GM23338 (cell line): ENCODE results near the gene NSD2. TPM values are rescaled to one million over a fixed set of nuclear protein-coding genes. Genes with fewer than 3 reads are reported as not detected.

Source experiments
- ATAC-seq: fragments of 200-7000 bp; cut with Tn5 transposase; 3 replicates; pipeline ENCODE4 v1.9.1; 2020
- DNase-seq: peaks from one replicate; pipeline ENCODE4 v3.0.0-alpha.2; 2015; ENCODE audit warnings: low spot score
- H2AFZ ChIP-seq: fragments of 200-600 bp; sonication (generic); 2 replicates; pipeline ENCODE4 v1.8.0; 2016; ENCODE audit warnings: antibody characterized with exemption, mild to moderate bottlenecking, moderate library complexity
- H3F3A ChIP-seq: fragments of 200-600 bp; sonication (generic); replicated peaks from 2 replicates; pipeline ENCODE4 v1.8.0; 2017; ENCODE audit warnings: antibody characterized with exemption, mixed run types, low read depth
- H3K27ac ChIP-seq: fragments of 200-600 bp; sonication (generic); 2 replicates; pipeline ENCODE4 v1.6.1; 2016; ENCODE audit warnings: low read depth
- H3K27me3 ChIP-seq: fragments of 200-600 bp; sonication (generic); 2 replicates; pipeline ENCODE4 v1.8.0; 2016; ENCODE audit warnings: mild to moderate bottlenecking, mixed run types, moderate library complexity; ENCODE audit not compliant: insufficient read depth
- H3K36me3 ChIP-seq: fragments of 200-600 bp; sonication (generic); 2 replicates; pipeline ENCODE4 v1.8.0; 2016; ENCODE audit warnings: mild to moderate bottlenecking; ENCODE audit not compliant: insufficient read depth
- H3K4me1 ChIP-seq: fragments of 200-600 bp; sonication (generic); 2 replicates; pipeline ENCODE4 v1.8.0; 2016; ENCODE audit warnings: mild to moderate bottlenecking, moderate library complexity; ENCODE audit not compliant: insufficient read depth
- H3K4me2 ChIP-seq: fragments of 200-600 bp; sonication (generic); 2 replicates; pipeline ENCODE4 v1.7.1; 2017; ENCODE audit warnings: mixed run types
- H3K4me3 ChIP-seq: fragments of 200-600 bp; sonication (generic); 2 replicates; pipeline ENCODE4 v1.6.1; 2016; ENCODE audit warnings: mixed run types
- H3K79me2 ChIP-seq: fragments of 200-600 bp; sonication (generic); replicated peaks from 2 replicates; pipeline ENCODE4 v1.8.0; 2017; ENCODE audit warnings: mild to moderate bottlenecking; ENCODE audit not compliant: insufficient read depth
- H3K9me2 ChIP-seq: fragments of 200-600 bp; sonication (generic); 2 replicates; pipeline ENCODE4 v1.8.0; 2017; ENCODE audit not compliant: insufficient read depth
- H4K20me1 ChIP-seq: fragments of 200-600 bp; sonication (generic); replicated peaks from 2 replicates; pipeline ENCODE4 v1.8.0; 2017; ENCODE audit warnings: mild to moderate bottlenecking; ENCODE audit not compliant: insufficient read depth
- H3K27ac Mint-ChIP-seq: 2 replicates; pipeline ENCODE4 v1.8.0; 2020; ENCODE audit warnings: inconsistent platforms, mild to moderate bottlenecking, moderate library complexity, mixed read lengths
- H3K27me3 Mint-ChIP-seq: 3 replicates; pipeline ENCODE4 v1.8.0; 2022; ENCODE audit warnings: low read depth, mild to moderate bottlenecking, moderate library complexity, mixed read lengths, inconsistent platforms; ENCODE audit not compliant: insufficient read depth, poor library complexity
- H3K36me3 Mint-ChIP-seq: 3 replicates; pipeline ENCODE4 v1.8.0; 2021; ENCODE audit warnings: low read depth, mild to moderate bottlenecking, inconsistent platforms, moderate library complexity, mixed read lengths
- H3K4me1 Mint-ChIP-seq: 3 replicates; pipeline ENCODE4 v1.8.0; 2020; ENCODE audit warnings: mild to moderate bottlenecking, inconsistent platforms, mixed read lengths
- H3K4me3 Mint-ChIP-seq: 3 replicates; pipeline ENCODE4 v1.8.0; 2021; ENCODE audit warnings: moderate library complexity, mild to moderate bottlenecking, inconsistent platforms, mixed read lengths
- H3K9me3 Mint-ChIP-seq: 3 replicates; pipeline ENCODE4 v1.8.0; 2020; ENCODE audit warnings: moderate library complexity, mild to moderate bottlenecking, inconsistent platforms, mixed read lengths
- CREB1 ChIP-seq: fragments of 250-450 bp; sonication (Bioruptor Pico); IDR thresholded peaks from 2 replicates; pipeline ENCODE4 v1.5.0; 2020; ENCODE audit warnings: low read depth, mild to moderate bottlenecking, moderate library complexity
- EZH2 ChIP-seq: fragments of 200-600 bp; sonication (generic); IDR thresholded peaks from one replicate; pipeline ENCODE4 v1.8.0; 2017; ENCODE audit warnings: antibody characterized with exemption, mild to moderate bottlenecking, low read depth; ENCODE audit not compliant: unreplicated experiment
- EZH2phosphoT487 ChIP-seq: fragments of 200-600 bp; sonication (generic); IDR thresholded peaks from one replicate; pipeline ENCODE4 v1.8.1; 2018; ENCODE audit warnings: antibody characterized with exemption; ENCODE audit not compliant: unreplicated experiment
- JUNB ChIP-seq: IDR thresholded peaks from one replicate; pipeline ENCODE4 v1.6.1; 2016; ENCODE audit warnings: antibody characterized with exemption; ENCODE audit not compliant: unreplicated experiment
- NANOG ChIP-seq: IDR thresholded peaks from 2 replicates; pipeline ENCODE4 v1.6.1; 2016; ENCODE audit warnings: antibody characterized with exemption, borderline replicate concordance
- POLR2AphosphoS5 ChIP-seq: IDR thresholded peaks from 2 replicates; pipeline ENCODE4 v1.6.1; 2016; ENCODE audit warnings: antibody characterized with exemption, low read depth
- STAT1 ChIP-seq: IDR thresholded peaks from one replicate; pipeline ENCODE4 v1.6.1; 2016; ENCODE audit warnings: antibody characterized with exemption; ENCODE audit not compliant: unreplicated experiment
- ZNF114 ChIP-seq: fragments of 250-450 bp; sonication (Bioruptor Pico); IDR thresholded peaks from 2 replicates; pipeline ENCODE4 v1.5.0; 2020; ENCODE audit warnings: mild to moderate bottlenecking, moderate library complexity
- ZNF331 ChIP-seq: fragments of 250-450 bp; sonication (Bioruptor Pico); IDR thresholded peaks from 2 replicates; pipeline ENCODE4 v1.5.0; 2020; ENCODE audit warnings: low read depth, mild to moderate bottlenecking, moderate library complexity
- polyA plus RNA-seq: library from polyadenylated mRNA; unstranded; fragments of >200 nt; fragmentation: Nextera tagmentation; extraction: Ambion mirVana; gene quantifications from 2 replicates; pipeline ENCODE4 v1.2.1, GENCODE V29; 2016
- total RNA-seq: library from RNA; depleted of rRNA; stranded (reverse); fragments of >200 nt; shearing (Covaris generic); gene quantifications from 2 replicates; pipeline ENCODE4 v1.2.3, GENCODE V29; 2014
- TF ChIP-seq, protein P1 (sequence below), 2 experiments: fragments of 200-600 bp in 1 of 2; sonication (generic) in 1 of 2; conservative IDR thresholded peaks; 2 replicates each; pipeline versions ENCODE4 v1.5.1 to v1.6.1; 2016 to 2017; ENCODE audit warnings: antibody characterized with exemption in 2 of 2, low read depth in 2 of 2, mild to moderate bottlenecking in 2 of 2, moderate library complexity in 1 of 2
- TF ChIP-seq, protein P2 (sequence below): IDR thresholded peaks from 2 replicates; pipeline ENCODE4 v1.6.1; 2016; ENCODE audit warnings: antibody characterized with exemption
- TF ChIP-seq, protein P3 (sequence below): IDR thresholded peaks from one replicate; pipeline ENCODE4 v1.6.1; 2018; ENCODE audit warnings: antibody characterized with exemption; ENCODE audit not compliant: unreplicated experiment
- TF ChIP-seq, protein P4 (sequence below): fragments of 250-450 bp; sonication (Bioruptor Pico); IDR thresholded peaks from 2 replicates; pipeline ENCODE4 v1.5.0; 2020; ENCODE audit warnings: mild to moderate bottlenecking, moderate library complexity

NSD2 gene
- total and polyA plus RNA-seq, 2 experiments from 2014 or later = 33.5 to 84.4 TPM

DNA sequence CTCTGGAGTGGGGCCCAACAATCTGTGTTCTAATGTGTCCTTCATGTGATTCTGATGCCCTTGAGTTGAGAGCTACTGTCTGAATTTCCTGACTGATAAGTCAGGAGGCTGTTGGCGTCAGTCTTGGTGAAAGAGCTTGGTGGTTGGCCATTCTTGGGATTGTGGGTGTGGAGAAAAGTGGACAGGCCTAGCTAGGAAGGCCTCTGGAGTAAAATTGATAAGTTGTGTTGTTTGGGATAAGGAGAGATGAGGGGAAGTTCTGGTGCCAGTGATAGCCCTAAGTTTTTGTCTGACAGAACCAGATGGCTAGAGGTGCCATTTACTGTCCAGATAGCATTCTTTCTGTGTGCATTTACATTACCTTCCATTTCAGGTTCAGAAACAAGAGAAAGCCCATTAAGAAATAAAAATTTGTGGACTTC, 11.7 kb downstream of the NSD2 start:
- H4K20me1 ChIP-seq = peaks cover 67% of the 10 kb centered on the region
- ATAC-seq (no peak), DNase-seq (no peak)
- no peak overlapping the region for H3K4me3 Mint-ChIP-seq
- H3K4me1 Mint-ChIP-seq = peaks cover 14% of the 10 kb centered on the region
- H3K4me1 ChIP-seq = no peaks in the 10 kb centered on the region
- peaks cover 2% of the 10 kb centered on the region; the same call in 2 of the 3 replicates for H3K36me3 Mint-ChIP-seq
- H3K79me2 ChIP-seq = peaks cover 99% of the 10 kb centered on the region
- H3F3A ChIP-seq = no peaks in the 10 kb centered on the region
- no peaks in the 10 kb centered on the region for H3K9me2 ChIP-seq
- no peak overlapping the region for H3K27ac Mint-ChIP-seq
- H3K27ac ChIP-seq = no peak overlapping the region
- H3K27me3 ChIP-seq = no peaks in the 10 kb centered on the region
- H2AFZ ChIP-seq = no peak overlapping the region
- no peak overlapping the region for H3K4me3 ChIP-seq
- no peak overlapping the region for H3K4me2 ChIP-seq
- no peak for TF ChIP-seq EZH2phosphoT487
- no peak for TF ChIP-seq POLR2AphosphoS5
- no peak for TF ChIP-seq ZNF114 (CRISPR knock-in tag)
- TF ChIP-seq CREB1 (CRISPR knock-in tag) = no peak
- TF ChIP-seq, protein P1, sequence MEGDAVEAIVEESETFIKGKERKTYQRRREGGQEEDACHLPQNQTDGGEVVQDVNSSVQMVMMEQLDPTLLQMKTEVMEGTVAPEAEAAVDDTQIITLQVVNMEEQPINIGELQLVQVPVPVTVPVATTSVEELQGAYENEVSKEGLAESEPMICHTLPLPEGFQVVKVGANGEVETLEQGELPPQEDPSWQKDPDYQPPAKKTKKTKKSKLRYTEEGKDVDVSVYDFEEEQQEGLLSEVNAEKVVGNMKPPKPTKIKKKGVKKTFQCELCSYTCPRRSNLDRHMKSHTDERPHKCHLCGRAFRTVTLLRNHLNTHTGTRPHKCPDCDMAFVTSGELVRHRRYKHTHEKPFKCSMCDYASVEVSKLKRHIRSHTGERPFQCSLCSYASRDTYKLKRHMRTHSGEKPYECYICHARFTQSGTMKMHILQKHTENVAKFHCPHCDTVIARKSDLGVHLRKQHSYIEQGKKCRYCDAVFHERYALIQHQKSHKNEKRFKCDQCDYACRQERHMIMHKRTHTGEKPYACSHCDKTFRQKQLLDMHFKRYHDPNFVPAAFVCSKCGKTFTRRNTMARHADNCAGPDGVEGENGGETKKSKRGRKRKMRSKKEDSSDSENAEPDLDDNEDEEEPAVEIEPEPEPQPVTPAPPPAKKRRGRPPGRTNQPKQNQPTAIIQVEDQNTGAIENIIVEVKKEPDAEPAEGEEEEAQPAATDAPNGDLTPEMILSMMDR (conservative IDR thresholded peaks at IDR 0.05; ENCODE audit: low read depth in 2 of 2) = no peak
- no peak for TF ChIP-seq ZNF331 (CRISPR knock-in tag)
- no peak for TF ChIP-seq NANOG
- no peak for TF ChIP-seq JUNB
- TF ChIP-seq, protein P2, sequence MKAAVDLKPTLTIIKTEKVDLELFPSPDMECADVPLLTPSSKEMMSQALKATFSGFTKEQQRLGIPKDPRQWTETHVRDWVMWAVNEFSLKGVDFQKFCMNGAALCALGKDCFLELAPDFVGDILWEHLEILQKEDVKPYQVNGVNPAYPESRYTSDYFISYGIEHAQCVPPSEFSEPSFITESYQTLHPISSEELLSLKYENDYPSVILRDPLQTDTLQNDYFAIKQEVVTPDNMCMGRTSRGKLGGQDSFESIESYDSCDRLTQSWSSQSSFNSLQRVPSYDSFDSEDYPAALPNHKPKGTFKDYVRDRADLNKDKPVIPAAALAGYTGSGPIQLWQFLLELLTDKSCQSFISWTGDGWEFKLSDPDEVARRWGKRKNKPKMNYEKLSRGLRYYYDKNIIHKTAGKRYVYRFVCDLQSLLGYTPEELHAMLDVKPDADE = no peak
- TF ChIP-seq EZH2 = no peak
- TF ChIP-seq, protein P3, sequence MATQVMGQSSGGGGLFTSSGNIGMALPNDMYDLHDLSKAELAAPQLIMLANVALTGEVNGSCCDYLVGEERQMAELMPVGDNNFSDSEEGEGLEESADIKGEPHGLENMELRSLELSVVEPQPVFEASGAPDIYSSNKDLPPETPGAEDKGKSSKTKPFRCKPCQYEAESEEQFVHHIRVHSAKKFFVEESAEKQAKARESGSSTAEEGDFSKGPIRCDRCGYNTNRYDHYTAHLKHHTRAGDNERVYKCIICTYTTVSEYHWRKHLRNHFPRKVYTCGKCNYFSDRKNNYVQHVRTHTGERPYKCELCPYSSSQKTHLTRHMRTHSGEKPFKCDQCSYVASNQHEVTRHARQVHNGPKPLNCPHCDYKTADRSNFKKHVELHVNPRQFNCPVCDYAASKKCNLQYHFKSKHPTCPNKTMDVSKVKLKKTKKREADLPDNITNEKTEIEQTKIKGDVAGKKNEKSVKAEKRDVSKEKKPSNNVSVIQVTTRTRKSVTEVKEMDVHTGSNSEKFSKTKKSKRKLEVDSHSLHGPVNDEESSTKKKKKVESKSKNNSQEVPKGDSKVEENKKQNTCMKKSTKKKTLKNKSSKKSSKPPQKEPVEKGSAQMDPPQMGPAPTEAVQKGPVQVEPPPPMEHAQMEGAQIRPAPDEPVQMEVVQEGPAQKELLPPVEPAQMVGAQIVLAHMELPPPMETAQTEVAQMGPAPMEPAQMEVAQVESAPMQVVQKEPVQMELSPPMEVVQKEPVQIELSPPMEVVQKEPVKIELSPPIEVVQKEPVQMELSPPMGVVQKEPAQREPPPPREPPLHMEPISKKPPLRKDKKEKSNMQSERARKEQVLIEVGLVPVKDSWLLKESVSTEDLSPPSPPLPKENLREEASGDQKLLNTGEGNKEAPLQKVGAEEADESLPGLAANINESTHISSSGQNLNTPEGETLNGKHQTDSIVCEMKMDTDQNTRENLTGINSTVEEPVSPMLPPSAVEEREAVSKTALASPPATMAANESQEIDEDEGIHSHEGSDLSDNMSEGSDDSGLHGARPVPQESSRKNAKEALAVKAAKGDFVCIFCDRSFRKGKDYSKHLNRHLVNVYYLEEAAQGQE = no peak
- TF ChIP-seq STAT1 = no peak
- TF ChIP-seq, protein P4, sequence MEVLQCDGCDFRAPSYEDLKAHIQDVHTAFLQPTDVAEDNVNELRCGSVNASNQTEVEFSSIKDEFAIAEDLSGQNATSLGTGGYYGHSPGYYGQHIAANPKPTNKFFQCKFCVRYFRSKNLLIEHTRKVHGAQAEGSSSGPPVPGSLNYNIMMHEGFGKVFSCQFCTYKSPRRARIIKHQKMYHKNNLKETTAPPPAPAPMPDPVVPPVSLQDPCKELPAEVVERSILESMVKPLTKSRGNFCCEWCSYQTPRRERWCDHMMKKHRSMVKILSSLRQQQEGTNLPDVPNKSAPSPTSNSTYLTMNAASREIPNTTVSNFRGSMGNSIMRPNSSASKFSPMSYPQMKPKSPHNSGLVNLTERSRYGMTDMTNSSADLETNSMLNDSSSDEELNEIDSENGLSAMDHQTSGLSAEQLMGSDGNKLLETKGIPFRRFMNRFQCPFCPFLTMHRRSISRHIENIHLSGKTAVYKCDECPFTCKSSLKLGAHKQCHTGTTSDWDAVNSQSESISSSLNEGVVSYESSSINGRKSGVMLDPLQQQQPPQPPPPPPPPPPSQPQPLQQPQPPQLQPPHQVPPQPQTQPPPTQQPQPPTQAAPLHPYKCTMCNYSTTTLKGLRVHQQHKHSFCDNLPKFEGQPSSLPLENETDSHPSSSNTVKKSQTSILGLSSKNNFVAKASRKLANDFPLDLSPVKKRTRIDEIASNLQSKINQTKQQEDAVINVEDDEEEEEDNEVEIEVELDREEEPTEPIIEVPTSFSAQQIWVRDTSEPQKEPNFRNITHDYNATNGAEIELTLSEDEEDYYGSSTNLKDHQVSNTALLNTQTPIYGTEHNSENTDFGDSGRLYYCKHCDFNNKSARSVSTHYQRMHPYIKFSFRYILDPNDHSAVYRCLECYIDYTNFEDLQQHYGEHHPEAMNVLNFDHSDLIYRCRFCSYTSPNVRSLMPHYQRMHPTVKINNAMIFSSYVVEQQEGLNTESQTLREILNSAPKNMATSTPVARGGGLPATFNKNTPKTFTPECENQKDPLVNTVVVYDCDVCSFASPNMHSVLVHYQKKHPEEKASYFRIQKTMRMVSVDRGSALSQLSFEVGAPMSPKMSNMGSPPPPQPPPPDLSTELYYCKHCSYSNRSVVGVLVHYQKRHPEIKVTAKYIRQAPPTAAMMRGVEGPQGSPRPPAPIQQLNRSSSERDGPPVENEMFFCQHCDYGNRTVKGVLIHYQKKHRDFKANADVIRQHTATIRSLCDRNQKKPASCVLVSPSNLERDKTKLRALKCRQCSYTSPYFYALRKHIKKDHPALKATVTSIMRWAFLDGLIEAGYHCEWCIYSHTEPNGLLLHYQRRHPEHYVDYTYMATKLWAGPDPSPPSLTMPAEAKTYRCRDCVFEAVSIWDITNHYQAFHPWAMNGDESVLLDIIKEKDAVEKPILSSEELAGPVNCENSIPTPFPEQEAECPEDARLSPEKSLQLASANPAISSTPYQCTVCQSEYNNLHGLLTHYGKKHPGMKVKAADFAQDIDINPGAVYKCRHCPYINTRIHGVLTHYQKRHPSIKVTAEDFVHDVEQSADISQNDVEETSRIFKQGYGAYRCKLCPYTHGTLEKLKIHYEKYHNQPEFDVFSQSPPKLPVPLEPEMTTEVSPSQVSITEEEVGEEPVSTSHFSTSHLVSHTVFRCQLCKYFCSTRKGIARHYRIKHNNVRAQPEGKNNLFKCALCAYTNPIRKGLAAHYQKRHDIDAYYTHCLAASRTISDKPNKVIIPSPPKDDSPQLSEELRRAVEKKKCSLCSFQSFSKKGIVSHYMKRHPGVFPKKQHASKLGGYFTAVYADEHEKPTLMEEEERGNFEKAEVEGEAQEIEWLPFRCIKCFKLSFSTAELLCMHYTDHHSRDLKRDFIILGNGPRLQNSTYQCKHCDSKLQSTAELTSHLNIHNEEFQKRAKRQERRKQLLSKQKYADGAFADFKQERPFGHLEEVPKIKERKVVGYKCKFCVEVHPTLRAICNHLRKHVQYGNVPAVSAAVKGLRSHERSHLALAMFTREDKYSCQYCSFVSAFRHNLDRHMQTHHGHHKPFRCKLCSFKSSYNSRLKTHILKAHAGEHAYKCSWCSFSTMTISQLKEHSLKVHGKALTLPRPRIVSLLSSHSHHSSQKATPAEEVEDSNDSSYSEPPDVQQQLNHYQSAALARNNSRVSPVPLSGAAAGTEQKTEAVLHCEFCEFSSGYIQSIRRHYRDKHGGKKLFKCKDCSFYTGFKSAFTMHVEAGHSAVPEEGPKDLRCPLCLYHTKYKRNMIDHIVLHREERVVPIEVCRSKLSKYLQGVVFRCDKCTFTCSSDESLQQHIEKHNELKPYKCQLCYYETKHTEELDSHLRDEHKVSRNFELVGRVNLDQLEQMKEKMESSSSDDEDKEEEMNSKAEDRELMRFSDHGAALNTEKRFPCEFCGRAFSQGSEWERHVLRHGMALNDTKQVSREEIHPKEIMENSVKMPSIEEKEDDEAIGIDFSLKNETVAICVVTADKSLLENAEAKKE (CRISPR knock-in tag) = no peak
- H3K27me3 Mint-ChIP-seq = peaks cover 12% of the 10 kb centered on the region
- H3K9me3 Mint-ChIP-seq = no peaks in the 10 kb centered on the region
- no peaks in the 10 kb centered on the region for H3K36me3 ChIP-seq
